BLaER1 (cell line): Measurements from ENCODE around the gene CLDN2.
A peak's percentile ranks its signal among the peaks of the same experiment; 100 is the strongest.

Source experiments
- H3K27ac ChIP-seq: shearing (Covaris generic); formaldehyde crosslinking; 2 replicates; pipeline ENCODE4 v1.8.1; 2022
- H3K27me3 ChIP-seq: shearing (Covaris generic); formaldehyde crosslinking; 2 replicates; pipeline ENCODE4 v1.8.1; 2022
- H3K36me3 ChIP-seq: shearing (Covaris generic); formaldehyde crosslinking; 2 replicates; pipeline ENCODE4 v1.8.1; 2022
- H3K4me1 ChIP-seq: shearing (Covaris generic); formaldehyde crosslinking; 2 replicates; pipeline ENCODE4 v1.8.1; 2022
- H3K4me2 ChIP-seq: shearing (Covaris generic); formaldehyde crosslinking; 2 replicates; pipeline ENCODE4 v1.8.1; 2022
- H3K4me3 ChIP-seq: shearing (Covaris generic); formaldehyde crosslinking; 2 replicates; pipeline ENCODE4 v1.8.1; 2022
- H3K9ac ChIP-seq: shearing (Covaris generic); formaldehyde crosslinking; 2 replicates; pipeline ENCODE4 v1.8.1; 2022
- H3K9me3 ChIP-seq: shearing (Covaris generic); formaldehyde crosslinking; 2 replicates; pipeline ENCODE4 v1.8.1; 2022
- H4K20me1 ChIP-seq: shearing (Covaris generic); formaldehyde crosslinking; 2 replicates; pipeline ENCODE4 v1.8.1; 2022
- Cebpa-rat ChIP-seq: shearing (Covaris generic); IDR thresholded peaks from 2 replicates; pipeline ENCODE4 v1.8.1; 2022

The CLDN2 gene

DNA sequence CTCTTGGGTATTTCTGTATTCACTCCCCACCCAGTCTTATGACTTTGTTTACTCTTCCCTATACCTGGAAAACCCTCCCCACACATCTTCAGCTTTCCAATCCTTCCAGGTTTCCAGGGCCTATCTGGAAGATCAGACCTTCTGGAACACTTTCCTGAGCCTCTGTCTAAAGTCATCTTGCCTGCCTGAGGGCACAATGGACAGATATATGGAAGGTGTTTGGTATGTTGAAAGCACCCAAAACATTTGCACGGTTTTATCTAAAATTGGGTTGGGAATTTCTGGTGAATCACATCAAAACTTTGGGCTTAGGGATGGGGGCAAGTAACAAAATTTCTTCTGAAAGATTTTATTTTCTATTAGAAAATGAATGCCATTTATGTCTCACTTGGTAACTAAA is 16.0 kb downstream of the CLDN2 start:
- H3K27me3 ChIP-seq, result peaks cover 90% of the 10 kb centered on the region
- H3K27ac ChIP-seq, result no peak overlapping the region
- H3K9ac ChIP-seq, result no peak overlapping the region
- peaks cover 8% of the 10 kb centered on the region; the same call in 1 of the 2 replicates for H3K4me1 ChIP-seq
- no peaks in the 10 kb centered on the region for H3K36me3 ChIP-seq
- no peak overlapping the region for H3K4me3 ChIP-seq
- no peak for TF ChIP-seq Cebpa-rat
- H4K20me1 ChIP-seq, result peaks cover 6% of the 10 kb centered on the region; the same call in 1 of the 2 replicates
- H3K9me3 ChIP-seq, result no peaks in the 10 kb centered on the region
- no peak overlapping the region for H3K4me2 ChIP-seq

DNA sequence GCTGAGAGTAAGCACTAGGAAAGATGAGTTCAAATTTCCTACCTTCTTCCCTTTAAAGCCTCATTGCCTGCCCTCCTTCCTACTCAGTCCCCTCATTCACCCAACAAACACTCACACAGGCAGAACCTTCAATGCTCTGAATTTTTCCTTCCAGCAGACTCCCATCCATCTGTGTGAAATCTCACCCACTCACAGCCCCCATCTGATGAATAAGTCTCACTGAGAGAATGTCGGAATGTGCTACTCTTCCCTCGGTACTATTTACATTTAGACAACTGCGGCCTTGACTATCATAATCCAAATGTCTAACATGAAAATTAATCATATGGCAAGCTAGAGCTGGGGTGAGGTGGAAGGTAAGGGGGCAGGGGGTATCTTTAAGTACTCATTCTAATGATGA is 19.4 kb downstream of the CLDN2 start:
- no peaks in the 10 kb centered on the region for H3K9me3 ChIP-seq
- no peak overlapping the region for H3K4me2 ChIP-seq
- no peaks in the 10 kb centered on the region for H3K4me1 ChIP-seq
- no peak overlapping the region for H3K27ac ChIP-seq
- peaks cover 6% of the 10 kb centered on the region; the same call in 1 of the 2 replicates for H4K20me1 ChIP-seq
- no peak overlapping the region for H3K9ac ChIP-seq
- TF ChIP-seq Cebpa-rat, result no peak
- no peak overlapping the region for H3K4me3 ChIP-seq
- H3K36me3 ChIP-seq, result no peaks in the 10 kb centered on the region; the same call in 1 of the 2 replicates
- H3K27me3 ChIP-seq, result peaks cover 96% of the 10 kb centered on the region

DNA sequence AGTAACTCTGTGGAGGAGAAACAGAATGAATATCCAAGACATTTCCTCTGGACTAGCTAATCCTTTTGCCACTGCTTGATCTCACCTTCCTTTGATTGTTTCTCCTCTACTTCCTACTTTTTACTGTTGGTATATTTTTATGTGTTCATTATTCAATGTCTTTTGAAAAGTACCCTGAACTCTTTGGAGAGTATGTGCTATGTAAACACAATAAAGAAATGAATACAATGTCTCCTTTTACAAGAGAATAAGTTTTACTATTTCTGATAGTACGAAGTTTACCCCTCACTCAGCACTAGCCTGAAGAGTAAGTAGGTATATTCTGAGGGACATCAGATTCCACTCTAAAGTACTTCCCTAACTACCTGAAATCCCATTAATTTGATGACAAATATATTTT is 19.9 kb downstream of the CLDN2 start:
- no peak overlapping the region for H3K4me3 ChIP-seq
- H3K9ac ChIP-seq, result no peak overlapping the region
- TF ChIP-seq Cebpa-rat, result no peak
- no peaks in the 10 kb centered on the region for H3K9me3 ChIP-seq
- no peak overlapping the region for H3K27ac ChIP-seq
- H3K36me3 ChIP-seq, result no peaks in the 10 kb centered on the region; the same call in 1 of the 2 replicates
- peaks cover 98% of the 10 kb centered on the region for H3K27me3 ChIP-seq
- no peaks in the 10 kb centered on the region for H3K4me1 ChIP-seq
- H3K4me2 ChIP-seq, result no peak overlapping the region
- H4K20me1 ChIP-seq, result peaks cover 6% of the 10 kb centered on the region; the same call in 1 of the 2 replicates

DNA sequence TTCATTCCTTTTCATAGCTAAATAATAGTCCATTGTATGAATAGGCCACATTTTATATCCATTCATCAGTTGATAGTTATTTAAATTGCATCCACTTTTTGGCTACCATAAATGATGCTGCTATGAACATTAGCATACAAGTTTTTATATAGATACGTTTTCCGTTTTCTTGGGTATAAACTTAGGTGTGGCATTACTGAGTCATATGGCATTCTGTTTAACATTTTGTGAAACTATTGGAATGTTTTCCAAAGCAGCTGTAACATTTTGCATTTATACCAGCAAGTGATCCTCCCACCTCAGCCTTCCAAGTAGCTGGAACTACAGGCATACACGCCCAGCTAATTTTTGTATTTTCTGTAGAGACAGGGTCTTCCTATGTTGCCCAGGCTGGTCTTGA is 26.3 kb downstream of the CLDN2 start:
- H4K20me1 ChIP-seq, result no peaks in the 10 kb centered on the region; the same call in 1 of the 2 replicates
- H3K9me3 ChIP-seq, result no peaks in the 10 kb centered on the region
- H3K4me3 ChIP-seq, result no peak overlapping the region
- H3K4me2 ChIP-seq, result no peak overlapping the region
- H3K36me3 ChIP-seq, result no peaks in the 10 kb centered on the region; the same call in 1 of the 2 replicates
- TF ChIP-seq Cebpa-rat, result no peak
- H3K27me3 ChIP-seq, result peaks cover 82% of the 10 kb centered on the region
- no peak overlapping the region for H3K27ac ChIP-seq
- no peak overlapping the region for H3K9ac ChIP-seq
- H3K4me1 ChIP-seq, result no peaks in the 10 kb centered on the region

DNA sequence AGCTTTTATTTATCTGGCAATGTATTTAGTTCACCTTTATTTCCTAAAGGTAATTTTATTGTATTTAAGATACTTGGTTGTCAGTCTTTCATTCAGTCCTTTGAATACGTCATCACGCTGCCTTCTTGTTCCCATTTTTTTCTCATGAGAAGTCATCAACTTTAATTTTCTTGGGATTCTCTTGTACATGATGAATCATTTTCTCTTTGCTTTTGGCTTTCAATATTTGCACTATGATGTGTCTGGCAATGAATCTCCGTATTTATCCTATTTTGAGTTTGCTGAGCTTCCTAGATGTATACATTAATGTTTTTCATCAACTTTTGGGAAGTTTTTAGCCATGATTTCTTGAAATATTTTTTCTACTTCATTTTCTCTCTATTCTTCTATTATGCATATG is 28.4 kb downstream of the CLDN2 start:
- H3K4me2 ChIP-seq, result no peak overlapping the region
- H3K4me3 ChIP-seq, result no peak overlapping the region
- no peaks in the 10 kb centered on the region for H3K36me3 ChIP-seq
- H3K9me3 ChIP-seq, result no peaks in the 10 kb centered on the region
- no peaks in the 10 kb centered on the region for H4K20me1 ChIP-seq
- H3K27ac ChIP-seq, result no peak overlapping the region
- no peak for TF ChIP-seq Cebpa-rat
- H3K4me1 ChIP-seq, result no peaks in the 10 kb centered on the region
- H3K27me3 ChIP-seq, result peaks cover 65% of the 10 kb centered on the region
- no peak overlapping the region for H3K9ac ChIP-seq

DNA sequence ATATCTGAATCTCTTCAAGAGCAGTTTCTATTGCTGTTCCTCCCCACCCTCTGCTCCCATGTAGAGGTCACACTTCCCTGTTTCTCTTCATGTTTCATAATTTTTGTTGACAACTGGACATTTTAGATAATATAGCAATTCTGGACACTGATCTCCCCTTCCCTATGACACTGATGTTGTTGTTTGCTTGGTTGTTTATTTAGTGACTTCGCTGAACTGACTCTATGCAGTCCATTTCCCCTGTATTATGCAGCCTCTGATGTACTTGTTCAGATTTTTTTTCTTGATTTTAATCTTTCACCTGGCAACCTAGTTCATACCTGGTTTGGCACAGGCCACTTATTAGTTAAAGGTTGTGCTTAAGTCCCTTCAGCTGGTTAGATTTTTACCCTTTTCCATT is 29.2 kb downstream of the CLDN2 start:
- Histone ChIP-seq H3K27ac (no peak overlapping the region), H3K9me3 (no peaks in the 10 kb centered on the region), H3K4me3 (no peak overlapping the region), H3K27me3 (peaks cover 65% of the 10 kb centered on the region), H3K36me3 (no peaks in the 10 kb centered on the region), H3K4me2 (no peak overlapping the region), H3K4me1 (no peaks in the 10 kb centered on the region), H4K20me1 (no peaks in the 10 kb centered on the region), H3K9ac (no peak overlapping the region)
- no peak for TF ChIP-seq Cebpa-rat

- H3K4me2 ChIP-seq, result no peak overlapping the region
- no peaks in the 10 kb centered on the region for H3K36me3 ChIP-seq
- H3K4me1 ChIP-seq, result no peaks in the 10 kb centered on the region
- no peaks in the 10 kb centered on the region for H3K9me3 ChIP-seq
- TF ChIP-seq Cebpa-rat, result no peak
- H3K27ac ChIP-seq, result no peak overlapping the region
- peaks cover 64% of the 10 kb centered on the region for H3K27me3 ChIP-seq
- no peak overlapping the region for H3K4me3 ChIP-seq
- H4K20me1 ChIP-seq, result no peaks in the 10 kb centered on the region
- H3K9ac ChIP-seq, result no peak overlapping the region
Measured at GRCh38 chrX:106950381-106950780, 30.2 kb downstream of the CLDN2 start.

DNA sequence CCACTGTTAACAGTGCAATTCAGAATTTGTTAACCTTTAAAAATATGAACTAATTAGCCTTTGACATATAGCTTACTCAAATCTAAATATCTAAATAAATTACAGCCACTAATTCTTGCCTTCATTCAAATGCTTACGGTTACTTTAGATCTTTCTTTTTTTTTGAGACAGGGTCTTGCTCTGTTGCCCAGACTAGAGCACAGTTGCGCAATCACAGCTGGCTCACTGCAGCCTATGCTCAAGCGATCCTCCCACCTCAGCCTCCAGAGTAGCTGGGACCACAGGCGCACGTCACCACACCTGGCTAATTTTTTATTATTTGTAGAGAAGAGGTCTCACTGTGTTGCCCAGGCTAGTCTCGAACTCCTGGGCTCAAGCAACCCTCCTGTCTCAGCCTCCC is 31.0 kb downstream of the CLDN2 start:
- Histone ChIP-seq H3K4me2 (no peak overlapping the region), H3K36me3 (no peaks in the 10 kb centered on the region), H4K20me1 (peaks cover 5% of the 10 kb centered on the region; the same call in 1 of the 2 replicates), H3K4me3 (no peak overlapping the region), H3K4me1 (no peaks in the 10 kb centered on the region), H3K9ac (no peak overlapping the region), H3K9me3 (no peaks in the 10 kb centered on the region), H3K27ac (no peak overlapping the region), H3K27me3 (peaks cover 66% of the 10 kb centered on the region)
- peak; percentile 93 for TF ChIP-seq Cebpa-rat

- Histone ChIP-seq H3K4me2 (no peak overlapping the region), H3K27ac (no peak overlapping the region), H3K9ac (no peak overlapping the region), H3K9me3 (no peaks in the 10 kb centered on the region), H3K36me3 (no peaks in the 10 kb centered on the region), H3K27me3 (peaks cover 68% of the 10 kb centered on the region), H3K4me1 (no peaks in the 10 kb centered on the region), H4K20me1 (peaks cover 10% of the 10 kb centered on the region; the same call in 1 of the 2 replicates), H3K4me3 (no peak overlapping the region)
- TF ChIP-seq Cebpa-rat, result no peak
Measured at GRCh38 chrX:106952089-106952488, 31.9 kb downstream of the CLDN2 start.

GRCh38 chrX:106952538-106952937 is 32.3 kb downstream of the CLDN2 start:
- Histone ChIP-seq H3K27me3 (peaks cover 73% of the 10 kb centered on the region), H3K36me3 (no peaks in the 10 kb centered on the region), H3K9ac (no peak overlapping the region), H3K4me3 (no peak overlapping the region), H3K4me1 (no peaks in the 10 kb centered on the region), H3K27ac (no peak overlapping the region), H3K4me2 (no peak overlapping the region), H4K20me1 (peaks cover 10% of the 10 kb centered on the region; the same call in 1 of the 2 replicates), H3K9me3 (no peaks in the 10 kb centered on the region)
- TF ChIP-seq Cebpa-rat, result no peak

DNA sequence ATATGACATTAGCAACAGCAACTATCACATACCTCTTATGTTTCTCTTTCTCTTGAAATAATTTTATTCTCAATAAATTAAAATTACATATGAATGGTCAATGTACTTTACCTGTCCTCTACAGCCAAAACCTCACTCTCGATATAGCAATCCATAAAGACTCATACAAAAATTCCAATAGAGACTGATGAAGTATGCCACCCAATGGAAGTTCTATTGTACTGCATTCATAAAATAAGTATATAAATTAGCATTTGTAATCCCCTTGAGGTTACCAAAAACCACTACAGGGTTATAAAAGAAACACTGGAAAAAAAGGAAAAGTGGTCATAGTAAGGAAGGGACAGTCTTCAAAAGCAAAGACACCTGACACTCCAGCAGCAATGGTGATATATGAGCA is 32.8 kb downstream of the CLDN2 start:
- Histone ChIP-seq H3K27ac (no peak overlapping the region), H3K4me2 (no peak overlapping the region), H3K9me3 (no peaks in the 10 kb centered on the region), H3K36me3 (no peaks in the 10 kb centered on the region), H3K9ac (no peak overlapping the region), H3K27me3 (peaks cover 77% of the 10 kb centered on the region), H3K4me3 (no peak overlapping the region), H4K20me1 (peaks cover 11% of the 10 kb centered on the region; the same call in 1 of the 2 replicates), H3K4me1 (no peaks in the 10 kb centered on the region)
- TF ChIP-seq Cebpa-rat, result no peak
